Hematopoietic multipotent progenitor cell treated with erythropoietin and hydrocortisone succinate and interleukin-3 and kit ligand, for 6 days (in vitro differentiated cells): Measurements from ENCODE around the gene TEN1.
"Not testable (repeated sequence)": the region's sequence is repeated elsewhere in the genome, so short reads cannot be mapped to it uniquely, and the experiment has no call there.

ENCODE experiments used
- DNase-seq: peaks from one replicate; pipeline ENCODE4 v3.0.0-alpha.2; 2015

The TEN1 gene

GRCh38 chr17:75978938-75979704 is at the start of gene TEN1, which contains the start of gene ACOX1:
Gene TEN1 (plus strand): TSS chr17:75979240. CDS start chr17:75986193, 6,953 bp downstream.
Gene ACOX1 (minus strand): TSS chr17:75979166. CDS start chr17:75979073, 93 bp downstream.
- DNase-seq: peak; percentile 99

DNA sequence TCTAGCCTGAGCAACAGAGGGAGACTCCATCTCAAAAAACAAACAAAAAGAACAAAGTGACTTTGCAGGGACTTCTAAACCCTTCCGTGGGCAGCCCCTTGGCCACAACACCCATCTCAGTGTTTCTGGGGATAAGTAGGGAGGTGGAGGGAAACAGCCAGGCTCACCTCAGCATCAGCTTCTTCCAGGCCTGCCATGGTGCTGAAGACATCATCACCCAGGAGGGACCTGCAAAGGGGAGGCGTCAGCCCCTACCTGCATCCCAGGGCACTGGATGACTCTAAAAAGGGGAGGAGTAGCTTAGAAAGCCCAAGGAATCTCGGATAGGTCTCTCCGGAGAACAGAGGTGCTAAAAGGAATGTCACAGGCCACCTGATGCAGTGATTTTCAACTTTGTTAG is 48.0 kb upstream of the TEN1 start:
- no peak for DNase-seq

DNA sequence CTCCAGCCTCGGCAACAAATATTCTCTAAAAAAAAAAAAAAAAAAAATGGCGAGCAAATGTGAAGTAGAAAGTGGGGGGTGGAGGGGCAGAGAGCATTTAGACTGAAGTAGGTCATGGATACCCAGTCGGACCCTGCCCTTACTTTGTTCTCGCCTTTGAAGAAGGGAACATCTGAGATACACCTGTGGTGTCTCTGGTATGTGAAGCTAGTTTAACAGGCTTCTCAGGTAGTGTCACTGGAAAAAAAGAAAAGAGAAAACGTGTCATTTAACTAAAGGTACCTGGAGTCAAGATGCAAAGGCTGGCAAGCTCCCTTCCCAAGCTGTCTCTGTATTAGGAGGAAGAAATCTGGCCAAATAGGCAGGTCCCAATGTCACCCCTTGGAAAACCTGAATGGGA is 46.2 kb upstream of the TEN1 start:
- no peak for DNase-seq

DNA sequence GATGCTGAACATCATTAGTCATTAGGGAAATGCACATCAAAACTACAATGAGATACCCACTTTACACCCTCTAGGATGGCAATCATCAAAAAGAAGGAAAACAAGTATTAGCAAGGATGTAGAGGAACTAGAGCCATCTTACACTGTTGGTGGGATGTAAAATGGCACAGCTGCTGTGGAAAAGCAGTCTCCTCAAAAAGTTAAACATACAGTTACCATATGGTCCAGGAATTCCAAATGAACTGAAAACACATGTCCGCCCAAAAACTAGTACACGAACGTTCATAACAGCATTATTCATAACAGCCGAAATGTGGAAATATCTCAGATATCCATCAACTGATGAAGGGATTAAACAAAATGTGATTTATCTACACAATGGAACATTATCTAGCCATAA is 45.2 kb upstream of the TEN1 start:
- DNase-seq: no peak

- DNase-seq: no peak
These were observed 41.4 kb upstream of the TEN1 start for GRCh38 chr17:75937652-75938051.

DNA sequence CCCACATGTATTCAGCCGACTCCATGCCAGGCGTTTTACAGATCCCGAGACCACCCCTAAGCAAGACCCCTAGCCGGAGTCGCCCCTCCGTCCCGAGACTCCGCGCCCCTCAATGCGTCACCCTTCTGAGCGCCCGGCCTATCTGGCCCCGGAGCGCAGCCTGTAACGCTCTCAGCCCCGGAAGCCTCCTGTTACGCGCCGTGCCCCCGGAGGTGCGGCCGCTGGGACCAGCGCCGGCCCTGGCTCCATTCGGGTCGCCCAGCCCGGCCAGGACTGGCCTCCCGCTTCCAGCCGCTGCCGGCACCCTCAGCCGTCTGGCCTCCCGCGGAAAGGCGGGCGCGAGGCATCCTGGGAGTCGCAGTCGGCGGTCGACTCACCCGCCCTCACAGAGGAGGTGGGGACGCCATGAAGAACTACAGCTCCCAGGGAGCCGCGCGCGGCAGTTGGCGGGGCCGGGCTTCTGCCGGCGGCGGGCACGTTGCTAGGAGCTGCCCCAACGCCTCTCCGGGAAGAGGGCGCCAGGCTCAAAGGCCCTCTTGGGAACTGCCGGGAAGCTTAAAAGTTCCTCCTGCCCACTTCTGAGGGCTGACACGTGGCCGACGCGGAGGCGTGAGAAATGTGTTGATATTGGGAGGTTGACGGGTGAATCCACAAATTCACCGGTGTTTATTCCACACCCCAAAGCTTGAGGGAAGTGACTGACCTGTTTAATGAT is 38.2 kb upstream of the TEN1 start, which contains the start of gene FBF1:
Gene FBF1 (minus strand): TSS at position 316 of the 715 bp plus-strand sequence. CDS start 2,893 bp downstream, outside the sequence.
- peak; percentile 96 for DNase-seq

DNA sequence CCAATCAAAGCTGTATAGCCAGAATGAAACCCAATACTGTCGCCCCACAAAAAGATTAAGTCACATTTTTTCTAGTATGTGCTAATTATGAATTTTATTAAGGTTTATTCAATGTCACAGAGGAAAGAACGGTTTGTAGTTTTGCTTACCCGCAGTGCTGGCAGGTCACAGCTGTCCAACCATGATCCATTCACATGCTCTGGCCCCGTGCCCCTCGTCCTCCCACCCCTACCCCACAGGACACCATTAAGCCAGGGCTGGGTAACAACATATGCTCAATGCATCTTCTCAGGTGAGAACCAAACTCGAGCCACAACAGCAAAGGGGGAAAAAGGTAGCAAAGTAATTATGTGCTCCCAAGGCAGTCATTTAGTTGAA is 37.6 kb upstream of the TEN1 start:
- no peak for DNase-seq

GRCh38 chr17:75942473-75942872 is 36.6 kb upstream of the TEN1 start:
- no peak for DNase-seq

- DNase-seq: peak; percentile 57
These were observed 35.5 kb upstream of the TEN1 start for GRCh38 chr17:75943491-75943890.

GRCh38 chr17:75945211-75945610 is 33.8 kb upstream of the TEN1 start:
- DNase-seq: no peak

DNA sequence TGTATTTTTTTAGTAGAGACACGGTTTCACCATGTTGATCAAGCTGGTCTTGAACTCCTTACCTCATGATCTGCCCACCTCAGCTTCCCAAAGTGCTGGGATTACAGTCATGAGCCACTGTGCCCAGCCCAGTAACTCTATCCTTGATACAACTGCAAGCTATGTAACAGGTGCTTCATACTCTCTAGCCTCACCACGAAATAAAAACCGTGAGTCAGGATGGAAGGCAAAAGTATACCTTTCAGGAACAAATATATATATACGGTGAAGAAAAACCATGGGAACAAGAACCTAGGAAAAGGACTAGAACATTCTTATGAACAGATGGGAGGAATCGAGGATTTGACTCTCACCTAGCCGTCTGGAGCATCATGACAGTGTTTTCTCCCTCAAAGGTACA is 28.6 kb upstream of the TEN1 start:
- DNase-seq: no peak

GRCh38 chr17:75950855-75951554 is 28.0 kb upstream of the TEN1 start:
- DNase-seq: peak; percentile 96

DNA sequence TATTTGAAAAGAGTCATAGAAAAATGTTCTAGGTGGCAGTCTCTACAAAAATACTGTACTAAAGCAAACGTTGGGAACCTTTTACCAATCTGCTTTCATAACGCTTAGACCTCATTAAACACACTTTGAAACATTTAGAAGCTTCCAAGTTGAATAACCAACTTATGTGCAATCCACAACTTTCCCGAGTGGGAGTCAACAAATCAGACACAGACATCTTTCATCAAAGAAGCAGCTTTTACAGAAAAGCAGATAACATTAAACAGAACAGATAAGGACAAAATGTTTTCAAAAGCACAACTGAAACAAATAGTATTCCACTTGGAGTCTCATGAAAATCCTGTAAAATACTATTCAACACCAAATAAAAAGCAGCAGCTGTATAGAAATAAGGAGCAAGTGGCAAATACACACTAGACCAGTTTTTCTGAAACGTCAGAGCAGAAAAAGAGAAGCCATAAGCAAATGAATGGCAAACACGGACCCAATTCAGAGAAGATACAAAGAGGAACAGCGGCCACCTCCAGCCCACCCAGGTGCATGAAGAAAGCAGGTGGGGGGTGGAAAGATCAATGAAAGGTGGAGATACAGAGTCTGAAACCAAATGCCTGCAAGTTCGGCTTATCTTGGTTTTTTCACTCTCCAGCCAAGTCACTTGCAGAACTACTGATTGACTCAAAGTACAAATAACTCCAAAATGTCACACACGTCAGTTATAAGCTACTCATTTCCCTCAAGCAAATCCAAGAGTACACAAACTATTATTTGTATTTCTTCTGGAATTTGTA is 19.8 kb upstream of the TEN1 start:
- DNase-seq: peak; percentile 47

DNA sequence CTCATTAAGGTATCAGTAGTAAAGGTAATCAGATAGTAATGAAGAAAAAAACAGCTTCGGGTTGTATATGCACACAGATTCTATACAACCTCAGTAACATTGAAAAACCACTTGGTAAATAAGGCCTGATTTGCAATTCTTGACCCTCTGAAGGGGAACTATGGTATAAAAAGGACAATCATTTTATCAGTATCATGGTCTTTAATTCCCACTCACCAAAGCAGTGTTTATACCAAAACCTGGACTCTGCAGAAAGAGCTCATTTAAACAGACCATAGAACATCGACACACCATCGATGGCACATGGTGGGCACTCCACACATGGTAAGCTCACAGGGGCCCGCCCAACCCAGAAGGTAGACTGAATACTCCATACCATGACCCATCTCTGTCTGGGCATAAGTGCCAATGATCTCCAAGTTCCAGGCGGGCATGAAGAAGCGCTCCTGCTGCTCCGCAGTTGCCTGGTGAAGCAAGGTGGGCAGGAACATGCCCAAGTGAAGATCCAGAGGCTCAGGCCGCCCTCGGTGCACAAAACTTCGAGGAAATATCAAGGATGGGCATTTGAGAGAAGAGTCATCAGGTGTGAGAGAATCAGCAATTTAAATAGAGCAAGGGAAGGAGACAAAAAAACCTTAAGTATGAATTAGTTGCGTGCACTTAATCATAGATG is 19.1 kb upstream of the TEN1 start:
- DNase-seq: no peak

GRCh38 chr17:75965468-75965867 is 13.6 kb upstream of the TEN1 start:
- DNase-seq: no peak

- DNase-seq: not testable (repeated sequence)
These were observed 10.0 kb upstream of the TEN1 start for GRCh38 chr17:75969044-75969443.

DNA sequence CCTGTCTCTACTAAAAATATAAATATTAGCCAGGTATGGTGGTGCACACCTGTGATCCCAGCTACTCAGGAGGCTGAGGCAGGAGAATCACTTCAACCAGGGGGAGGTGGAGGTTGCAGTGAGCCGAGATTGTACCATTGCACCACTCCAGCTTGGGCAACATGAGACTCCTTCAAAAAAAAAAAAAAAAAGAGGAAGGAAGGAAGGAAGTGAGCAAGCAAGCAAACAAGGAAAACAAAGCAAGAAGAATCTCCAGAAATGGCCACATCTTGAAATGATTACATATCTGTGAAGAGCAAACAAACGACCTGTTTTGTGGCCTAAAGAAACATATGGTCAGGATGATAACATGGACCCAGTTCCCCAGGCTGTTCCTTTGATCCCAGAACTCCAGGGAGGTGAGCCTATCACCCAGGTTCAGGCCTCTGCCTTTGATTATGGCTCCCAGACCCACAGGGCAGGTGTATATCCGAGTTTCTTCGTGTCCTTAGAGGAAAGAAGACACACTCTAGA is 9.0 kb upstream of the TEN1 start:
- DNase-seq: peak; percentile 64

- no peak for DNase-seq
These were observed 8.4 kb upstream of the TEN1 start for GRCh38 chr17:75970626-75971025.

- not testable (repeated sequence) for DNase-seq
These were observed 3.9 kb upstream of the TEN1 start for GRCh38 chr17:75975187-75975586.

DNA sequence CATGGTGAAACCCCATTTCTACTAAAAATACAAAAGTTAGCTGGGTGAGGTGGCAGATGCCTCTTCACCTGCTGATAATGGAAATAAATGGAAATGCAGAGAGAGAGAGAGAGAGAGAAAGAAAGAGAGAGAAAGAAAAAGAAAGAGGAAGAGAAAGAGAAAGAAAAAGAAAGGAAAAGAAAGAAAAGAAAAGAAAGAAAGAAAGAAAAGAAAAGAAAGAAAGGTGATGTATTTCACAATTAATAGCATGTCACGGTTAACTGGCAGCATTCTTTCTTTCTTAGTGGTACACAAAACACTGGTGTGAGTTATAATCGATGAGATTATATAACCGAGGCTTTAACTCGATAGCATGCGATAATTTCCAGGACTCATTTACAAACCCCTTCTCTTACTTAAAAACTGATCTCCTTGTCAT is 3.3 kb upstream of the TEN1 start:
- DNase-seq: no peak

- DNase-seq: peak; percentile 78
These were observed 2.7 kb upstream of the TEN1 start for GRCh38 chr17:75976175-75976848.
